ENCODE data around the gene TRAF6. TPM values are rescaled to one million over a fixed set of nuclear protein-coding genes. Genes with fewer than 3 reads are reported as not detected.
"Not testable (repeated sequence)": the region's sequence is repeated elsewhere in the genome, so short reads cannot be mapped to it uniquely, and the experiment has no call there.

Gene TRAF6
- polyA plus RNA-seq, 5 donors: 10.3 to 17.6 (median 14.7) TPM

DNA sequence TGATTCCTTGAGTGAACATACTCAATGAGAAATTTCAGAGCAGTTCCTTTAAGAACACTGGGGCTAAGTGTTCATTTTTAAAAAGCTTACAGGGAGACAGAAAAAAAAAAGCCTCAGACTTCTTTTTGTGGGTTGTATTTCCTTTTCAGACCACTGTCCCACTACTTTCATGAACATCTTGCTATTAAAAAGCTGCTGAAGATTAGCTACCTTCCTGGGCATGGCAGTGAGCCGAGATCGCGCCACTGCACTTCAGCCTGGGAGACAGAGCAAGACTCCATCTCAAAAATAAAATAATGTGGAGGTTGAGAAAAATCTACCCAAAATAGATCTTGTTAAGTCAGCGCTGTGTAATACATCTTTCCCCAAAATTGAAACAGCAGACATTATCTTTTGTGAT is 10.8 kb downstream of the TRAF6 start:
- no peak for DNase-seq

DNA sequence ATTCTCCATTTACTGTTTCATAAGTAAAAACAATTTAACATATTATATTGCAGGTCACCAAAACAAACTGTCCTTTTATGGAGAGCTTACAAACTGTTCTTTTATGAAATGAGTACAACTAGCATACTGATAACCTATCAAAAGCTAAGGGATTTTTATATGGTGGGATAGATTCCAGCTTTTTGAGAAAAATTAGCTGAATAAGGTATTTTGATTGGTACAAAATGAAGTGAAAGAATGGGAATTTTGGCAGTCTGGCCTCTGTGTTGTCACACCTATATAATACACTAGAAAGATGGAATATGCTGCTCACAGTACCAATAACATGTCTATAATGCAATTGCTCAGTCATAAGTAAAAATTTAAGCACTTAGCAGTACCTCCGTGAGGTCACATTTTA is 11.4 kb downstream of the TRAF6 start:
- DNase-seq: no peak

DNA sequence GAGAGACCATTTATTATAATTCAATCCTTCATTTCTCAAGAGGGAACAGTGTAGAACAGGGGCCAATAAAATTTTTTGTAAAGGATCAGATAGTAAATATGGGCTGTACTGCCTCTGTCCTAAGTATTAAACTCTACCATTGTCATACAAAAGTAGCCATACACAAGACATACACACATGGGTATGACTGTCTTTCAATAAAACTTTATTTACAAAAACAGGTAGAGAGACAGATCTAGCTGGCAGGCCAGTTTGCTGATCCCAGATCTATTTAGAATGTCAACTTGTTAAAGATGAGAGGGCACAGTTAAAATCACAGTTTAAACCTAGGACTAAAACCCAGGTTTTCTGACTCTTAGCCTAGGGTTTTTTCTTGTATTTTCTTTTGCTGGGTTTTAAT is 16.7 kb downstream of the TRAF6 start:
- no peak for DNase-seq

GRCh38 chr11:36492724-36493304 is 17.3 kb downstream of the TRAF6 start:
- DNase-seq: peak in 1 of 2 donors; percentile 28

DNA sequence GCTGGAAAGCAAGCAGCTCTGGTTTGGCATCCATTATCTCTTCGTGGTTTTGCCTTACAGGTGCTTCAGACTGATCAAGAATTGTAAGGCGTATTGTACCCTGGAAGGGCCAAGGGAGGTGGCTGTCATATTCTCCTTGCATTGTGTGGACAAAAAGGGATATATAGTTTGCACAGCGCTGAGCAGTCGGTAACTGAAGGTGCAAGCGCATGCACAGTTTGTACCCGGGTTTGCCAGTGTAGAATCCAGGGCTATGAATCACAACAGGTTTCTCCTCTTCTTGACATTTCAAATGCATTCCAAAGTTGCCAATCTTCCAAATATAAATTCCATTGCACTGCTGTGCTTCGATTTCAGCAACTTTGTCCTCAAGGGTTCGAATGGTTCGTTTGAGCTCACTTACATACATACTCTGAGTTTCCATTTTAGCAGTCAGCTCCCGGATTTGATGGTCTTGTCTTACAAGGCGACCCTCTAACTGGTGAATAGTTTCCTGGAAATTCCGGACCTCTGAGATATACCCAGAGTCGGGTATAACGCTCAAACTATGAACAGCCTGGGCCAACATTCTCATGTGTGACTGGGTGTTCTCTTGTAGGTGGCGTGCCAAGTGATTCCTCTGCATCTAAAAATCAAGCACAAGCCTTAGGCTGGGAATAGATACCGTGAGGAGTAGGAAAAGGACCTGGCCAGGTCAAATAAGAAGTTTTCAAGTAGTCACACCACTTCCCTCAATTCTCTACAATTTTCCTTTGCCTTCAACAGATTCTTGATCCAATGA is 19.9 kb downstream of the TRAF6 start:
- DNase-seq: no peak

DNA sequence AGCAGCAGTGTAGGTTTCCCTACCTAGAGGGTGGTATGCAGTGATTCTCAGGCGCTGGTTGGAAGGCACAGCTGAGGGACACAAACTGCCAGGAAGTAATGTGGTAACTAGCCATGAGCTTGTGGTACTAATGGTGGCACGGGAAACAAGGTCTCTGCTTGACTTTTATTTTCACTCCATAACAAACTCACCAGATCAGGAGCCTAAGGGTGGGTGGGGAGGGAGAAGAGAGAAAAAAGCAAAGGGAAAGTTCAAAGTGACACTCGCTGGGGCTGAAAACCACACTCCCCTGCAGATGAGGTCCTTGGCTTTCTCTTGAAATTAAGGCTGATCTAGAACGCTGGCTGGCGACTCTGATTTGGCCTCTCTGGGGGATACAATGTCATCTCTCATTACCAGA is 22.0 kb downstream of the TRAF6 start:
- no peak for DNase-seq

DNA sequence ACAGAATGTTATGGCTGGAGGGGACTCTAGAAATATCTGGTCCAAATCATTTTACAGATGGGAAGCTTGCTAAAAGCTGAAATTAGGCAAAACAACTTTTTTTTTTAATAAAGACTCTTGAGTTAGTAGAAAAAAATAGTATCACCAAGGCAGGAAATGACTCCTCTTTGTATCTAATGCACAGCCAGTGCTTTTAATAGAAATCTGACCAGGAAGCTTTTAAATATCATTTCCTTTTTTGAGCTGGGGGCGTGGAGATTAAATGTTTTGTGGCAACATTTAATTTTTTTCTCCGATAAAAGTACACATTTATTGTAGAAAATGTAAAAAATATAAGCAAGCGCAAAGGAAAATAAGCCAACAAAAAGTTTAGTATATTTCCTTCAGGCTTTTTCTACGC is 22.5 kb downstream of the TRAF6 start:
- DNase-seq: no peak

DNA sequence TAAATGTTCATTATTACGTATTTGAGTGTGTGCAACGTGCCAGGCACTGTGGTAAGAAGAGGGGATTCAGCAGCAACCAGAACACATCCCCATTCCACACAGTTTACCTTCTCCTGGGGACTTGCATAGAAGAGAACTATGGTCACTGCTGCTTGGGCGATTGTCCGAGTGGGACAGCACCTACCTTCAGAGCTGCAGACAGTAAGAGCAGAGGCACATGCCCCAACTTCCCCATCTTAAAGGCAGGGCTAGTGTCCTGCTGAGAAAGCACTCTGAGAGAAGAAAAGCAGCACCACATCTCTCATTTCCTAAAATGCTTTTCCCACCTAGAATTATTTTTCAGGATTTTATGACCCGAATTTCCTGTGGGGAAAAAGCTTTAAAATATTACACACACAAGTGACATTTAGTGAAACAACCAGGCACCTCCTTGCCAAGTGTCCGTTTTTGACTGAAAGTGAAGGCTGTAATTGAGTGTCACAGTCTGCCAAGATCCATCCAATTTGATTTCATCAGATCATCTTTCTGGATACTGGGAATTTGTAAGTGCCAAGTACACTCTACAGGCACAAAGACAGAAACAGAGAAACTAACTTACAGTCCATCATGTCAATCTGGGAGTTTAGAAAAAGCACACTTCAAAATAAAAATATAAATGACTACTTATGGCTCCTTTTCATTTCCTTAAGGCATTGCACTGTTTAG is 24.6 kb downstream of the TRAF6 start:
- no peak for DNase-seq

GRCh38 chr11:36483042-36483441 is 27.0 kb downstream of the TRAF6 start:
- not testable (repeated sequence) for DNase-seq

DNA sequence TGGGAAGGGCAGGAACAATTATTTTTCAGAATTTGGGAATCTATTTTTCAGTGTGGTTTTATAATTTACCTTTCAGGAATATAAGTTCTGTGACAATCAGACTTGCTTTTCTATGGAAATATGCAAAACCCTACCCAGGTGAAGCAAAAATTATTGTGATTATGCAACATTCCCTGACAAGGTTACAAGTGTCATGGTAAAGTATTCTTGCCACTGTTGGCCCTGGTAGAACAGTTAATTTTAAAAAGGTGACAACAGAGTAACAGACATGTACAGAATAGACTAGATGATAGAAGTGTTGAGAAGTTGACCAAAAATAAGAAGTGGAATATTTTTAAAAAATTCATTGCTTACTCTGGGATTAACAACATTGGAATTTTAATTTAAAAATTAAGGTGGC is 29.2 kb downstream of the TRAF6 start:
- no peak for DNase-seq

GRCh38 chr11:36478700-36479329 is 31.3 kb downstream of the TRAF6 start:
- DNase-seq: peak in 1 of 2 donors; percentile 61

GRCh38 chr11:36475192-36475591 is 34.9 kb downstream of the TRAF6 start:
- DNase-seq: no peak

GRCh38 chr11:36471577-36471976 is 38.5 kb downstream of the TRAF6 start:
- no peak for DNase-seq

- no peak for DNase-seq
Measured at GRCh38 chr11:36469881-36470802, 39.9 kb downstream of the TRAF6 start.

DNA sequence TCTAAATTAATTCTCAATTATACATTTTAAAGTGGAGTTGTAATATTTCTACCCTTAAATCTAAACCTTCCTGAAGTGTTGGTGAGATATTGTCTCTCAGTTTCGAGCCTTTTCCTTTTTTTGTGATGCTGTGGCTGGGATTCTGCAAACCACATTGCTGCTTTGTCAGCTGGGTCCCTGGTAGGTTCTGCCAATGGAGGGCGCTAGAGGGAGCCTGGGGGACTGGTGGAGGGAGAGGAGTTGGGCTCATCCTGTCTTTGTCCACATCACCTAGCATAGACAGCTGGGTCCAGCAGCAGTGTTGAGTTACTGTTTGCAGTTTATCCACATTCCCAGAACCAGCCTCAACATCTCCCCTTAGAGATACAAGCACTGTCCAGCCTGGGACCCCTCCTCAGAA is 41.0 kb downstream of the TRAF6 start:
- no peak for DNase-seq

- DNase-seq: no peak
Measured at GRCh38 chr11:36467916-36468315, 42.2 kb downstream of the TRAF6 start.

- DNase-seq: no peak
Measured at GRCh38 chr11:36467012-36467411, 43.1 kb downstream of the TRAF6 start.

GRCh38 chr11:36465449-36466163 is 44.5 kb downstream of the TRAF6 start:
- DNase-seq: no peak

- DNase-seq: no peak
Measured at GRCh38 chr11:36464720-36465119, 45.4 kb downstream of the TRAF6 start.

DNA sequence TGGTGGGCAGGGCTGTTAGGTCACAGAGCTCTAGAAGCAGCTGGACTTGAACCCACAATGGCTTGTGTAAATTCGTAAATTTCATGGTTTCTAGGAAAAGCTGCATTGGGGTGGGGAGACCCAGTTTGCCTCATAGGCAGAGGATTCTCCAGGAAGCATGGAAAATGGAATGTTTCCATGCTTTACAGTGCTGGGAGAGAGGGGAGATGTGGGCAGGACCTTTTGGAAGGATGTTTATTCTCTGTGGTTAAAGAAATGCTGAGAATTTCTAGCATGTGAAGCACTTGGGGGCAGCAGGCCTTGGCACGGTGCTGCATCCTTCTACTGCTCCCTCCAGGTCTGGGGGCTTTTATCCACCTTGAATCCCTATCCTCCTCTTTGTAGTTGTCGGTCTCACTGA is 46.3 kb downstream of the TRAF6 start:
- DNase-seq: no peak

DNA sequence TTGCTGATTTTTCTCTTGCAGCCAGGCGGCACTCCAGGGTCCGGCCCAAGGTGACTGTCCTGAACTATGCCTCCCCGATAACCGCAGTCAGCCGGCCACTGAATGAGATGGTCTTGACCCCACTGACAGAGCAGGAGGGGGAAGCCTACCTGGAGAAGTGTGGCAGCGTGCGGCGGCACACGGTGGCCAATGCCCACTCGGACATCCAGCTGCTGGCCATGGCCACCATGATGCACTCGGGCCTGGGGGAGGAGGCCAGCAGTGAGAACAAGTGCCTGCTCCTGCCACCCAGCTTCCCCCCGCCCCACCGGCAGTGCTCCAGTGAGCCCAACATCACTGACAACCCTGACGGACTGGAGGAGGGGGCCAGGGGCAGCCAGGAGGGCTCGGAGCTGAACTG is 47.8 kb downstream of the TRAF6 start:
- DNase-seq: no peak

Data from right lung (tissue), 5 donors.